ENCODE results near the gene PROM1.

Gene PROM1

GRCh38 chr4:15926486-15926885 is 157.3 kb downstream of the PROM1 start:
- Histone ChIP-seq H3K9me3 (ENCODE audit: insufficient read depth, low read length, severe bottlenecking) (no peaks in the 10 kb centered on the region), H3K4me3 (ENCODE audit: low read depth in 1 of 2, low read length in 2 of 2) (no peak overlapping the region), H3K9ac (ENCODE audit: low read depth, low read length) (no peak overlapping the region), H3K4me1 (ENCODE audit: insufficient read depth, low read length) (no peaks in the 10 kb centered on the region), H3K27me3 (ENCODE audit: insufficient read depth, low read length, poor library complexity) (peaks cover 14% of the 10 kb centered on the region), H4K20me1 (ENCODE audit: insufficient read depth, low read length) (no peaks in the 10 kb centered on the region), H3K4me2 (ENCODE audit: insufficient read depth, low read length) (no peak overlapping the region), H3K27ac (ENCODE audit: low read length) (no peak overlapping the region), H3K36me3 (ENCODE audit: insufficient read depth, low read length) (no peaks in the 10 kb centered on the region), H3K79me2 (ENCODE audit: insufficient read depth, low read length) (no peaks in the 10 kb centered on the region), H2AFZ (ENCODE audit: low read depth, low read length) (no peak overlapping the region)
- TF ChIP-seq EZH2 (IDR thresholded peaks at IDR 0.05; ENCODE audit: borderline replicate concordance, low read depth, low read length, severe bottlenecking) = no peak
- TF ChIP-seq CTCF (IDR thresholded peaks at IDR 0.05; ENCODE audit: borderline replicate concordance, extremely low read depth, low read length, poor library complexity, severe bottlenecking) = no peak
- ATAC-seq (ENCODE audit: insufficient read depth, low read depth) = no peak
- no peak for DNase-seq

GRCh38 chr4:15925830-15926229 is 158.0 kb downstream of the PROM1 start:
- H3K27ac ChIP-seq (ENCODE audit: low read length) = no peak overlapping the region
- H3K4me1 ChIP-seq (ENCODE audit: insufficient read depth, low read length) = no peaks in the 10 kb centered on the region
- H3K4me3 ChIP-seq (ENCODE audit: low read depth in 1 of 2, low read length in 2 of 2) = no peak overlapping the region
- H3K4me2 ChIP-seq (ENCODE audit: insufficient read depth, low read length) = no peak overlapping the region
- H3K9ac ChIP-seq (ENCODE audit: low read depth, low read length) = no peak overlapping the region
- no peak overlapping the region for H2AFZ ChIP-seq (ENCODE audit: low read depth, low read length)
- DNase-seq (no peak), ATAC-seq (ENCODE audit: insufficient read depth, low read depth) (no peak)
- no peaks in the 10 kb centered on the region for H3K9me3 ChIP-seq (ENCODE audit: insufficient read depth, low read length, severe bottlenecking)
- H3K27me3 ChIP-seq (ENCODE audit: insufficient read depth, low read length, poor library complexity) = peaks cover 13% of the 10 kb centered on the region
- TF ChIP-seq CTCF (IDR thresholded peaks at IDR 0.05; ENCODE audit: borderline replicate concordance, extremely low read depth, low read length, poor library complexity, severe bottlenecking) = no peak
- no peak for TF ChIP-seq EZH2 (IDR thresholded peaks at IDR 0.05; ENCODE audit: borderline replicate concordance, low read depth, low read length, severe bottlenecking)
- no peaks in the 10 kb centered on the region for H3K36me3 ChIP-seq (ENCODE audit: insufficient read depth, low read length)
- no peaks in the 10 kb centered on the region for H3K79me2 ChIP-seq (ENCODE audit: insufficient read depth, low read length)
- H4K20me1 ChIP-seq (ENCODE audit: insufficient read depth, low read length) = no peaks in the 10 kb centered on the region

- DNase-seq (no peak), ATAC-seq (ENCODE audit: insufficient read depth, low read depth) (no peak)
- no peak overlapping the region for H2AFZ ChIP-seq (ENCODE audit: low read depth, low read length)
- no peaks in the 10 kb centered on the region for H3K4me1 ChIP-seq (ENCODE audit: insufficient read depth, low read length)
- no peak overlapping the region for H3K4me3 ChIP-seq (ENCODE audit: low read depth in 1 of 2, low read length in 2 of 2)
- H4K20me1 ChIP-seq (ENCODE audit: insufficient read depth, low read length) = no peaks in the 10 kb centered on the region
- H3K4me2 ChIP-seq (ENCODE audit: insufficient read depth, low read length) = no peak overlapping the region
- no peaks in the 10 kb centered on the region for H3K9me3 ChIP-seq (ENCODE audit: insufficient read depth, low read length, severe bottlenecking)
- H3K27me3 ChIP-seq (ENCODE audit: insufficient read depth, low read length, poor library complexity) = peaks cover 10% of the 10 kb centered on the region
- no peak overlapping the region for H3K27ac ChIP-seq (ENCODE audit: low read length)
- no peak for TF ChIP-seq EZH2 (IDR thresholded peaks at IDR 0.05; ENCODE audit: borderline replicate concordance, low read depth, low read length, severe bottlenecking)
- TF ChIP-seq CTCF (IDR thresholded peaks at IDR 0.05; ENCODE audit: borderline replicate concordance, extremely low read depth, low read length, poor library complexity, severe bottlenecking) = no peak
- no peaks in the 10 kb centered on the region for H3K79me2 ChIP-seq (ENCODE audit: insufficient read depth, low read length)
- H3K36me3 ChIP-seq (ENCODE audit: insufficient read depth, low read length) = no peaks in the 10 kb centered on the region
- no peak overlapping the region for H3K9ac ChIP-seq (ENCODE audit: low read depth, low read length)
These were observed 162.3 kb downstream of the PROM1 start for GRCh38 chr4:15921592-15921932.

All from DND-41 (cell line).